ENCODE measurements around the gene OMD. TPM values are rescaled to one million over a fixed set of nuclear protein-coding genes. Genes with fewer than 3 reads are reported as not detected.

OMD gene
- total and polyA plus RNA-seq, 2 donors (not counting 1 experiment from before 2014, with no cell fraction given): not detected

- Histone ChIP-seq H3K4me3 (ENCODE audit: control extremely low read depth in 1 of 5, extremely low read depth in 1 of 5, insufficient read depth in 1 of 5, low read depth in 2 of 5, low read length in 4 of 5) (no peak overlapping the region), H3K27ac (ENCODE audit: low read length in 2 of 2) (no peak overlapping the region), H2AFZ (ENCODE audit: insufficient read depth, low read depth, low read length, poor library complexity, severe bottlenecking) (no peak overlapping the region), H3K27me3 (replicated peaks in 1 of 4; ENCODE audit: control extremely low read depth in 1 of 4, control insufficient read depth in 3 of 4, insufficient read depth in 4 of 4, low read length in 3 of 4) (no peaks in the 10 kb centered on the region), H3K9ac (ENCODE audit: low read length) (no peak overlapping the region), H3K4me1 (ENCODE audit: control insufficient read depth in 2 of 2, insufficient read depth in 2 of 2, low read length in 2 of 2) (no peaks in the 10 kb centered on the region), H3K79me2 (ENCODE audit: control insufficient read depth, insufficient read depth, low read length) (no peaks in the 10 kb centered on the region), H4K20me1 (ENCODE audit: control insufficient read depth, insufficient read depth, low read length, poor library complexity, severe bottlenecking) (no peaks in the 10 kb centered on the region), H3K9me3 (ENCODE audit: control extremely low read depth in 1 of 3, control insufficient read depth in 2 of 3, insufficient read depth in 1 of 3, low read length in 2 of 3) (no peaks in the 10 kb centered on the region), H3K36me3 (replicated peaks in 1 of 2; ENCODE audit: control extremely low read depth in 1 of 2, control insufficient read depth in 1 of 2, extremely low read depth in 1 of 2, insufficient read depth in 2 of 2, low read length in 1 of 2) (no peaks in the 10 kb centered on the region), H3K4me2 (replicated peaks; ENCODE audit: low read depth, low read length, poor library complexity, severe bottlenecking) (no peak overlapping the region)
- ChIA-PET POLR2A (no interaction called here), CTCF (no interaction called here)
- intact Hi-C loops (cut with micrococcal nuclease): no loop called here
- no peaks in the 10 kb centered on the region for H3K4me1 Mint-ChIP-seq
- no peak overlapping the region for H3K27ac Mint-ChIP-seq
- no peaks in the 10 kb centered on the region for H3K27me3 Mint-ChIP-seq
- WGBS (ENCODE audit: insufficient coverage): no CpG with 5 or more reads among the region's 2 CpGs
- H3K9me3 Mint-ChIP-seq (ENCODE audit: insufficient read depth): no peaks in the 10 kb centered on the region
- ATAC-seq (ENCODE audit: low read depth) (no peak), DNase-seq (no peak)
- H3K4me3 Mint-ChIP-seq: no peak overlapping the region
- no peak for TF ChIP-seq CTCF (IDR thresholded peaks at IDR 0.05)
- no peak for TF ChIP-seq EZH2 (IDR thresholded peaks at IDR 0.05; ENCODE audit: borderline replicate concordance, insufficient read depth, low read depth, low read length, poor library complexity, severe bottlenecking)
Measured at GRCh38 chr9:92425474-92425873, 1.2 kb upstream of the OMD start.

GRCh38 chr9:92423612-92424011 is 659 bp downstream of the OMD start:
- Histone ChIP-seq H3K79me2 (ENCODE audit: control insufficient read depth, insufficient read depth, low read length) (no peaks in the 10 kb centered on the region), H3K9me3 (ENCODE audit: control extremely low read depth in 1 of 3, control insufficient read depth in 2 of 3, insufficient read depth in 1 of 3, low read length in 2 of 3) (no peaks in the 10 kb centered on the region), H3K9ac (ENCODE audit: low read length) (no peak overlapping the region), H3K4me2 (replicated peaks; ENCODE audit: low read depth, low read length, poor library complexity, severe bottlenecking) (no peak overlapping the region), H3K4me1 (ENCODE audit: control insufficient read depth in 2 of 2, insufficient read depth in 2 of 2, low read length in 2 of 2) (no peaks in the 10 kb centered on the region), H3K27ac (ENCODE audit: low read length in 2 of 2) (no peak overlapping the region), H4K20me1 (ENCODE audit: control insufficient read depth, insufficient read depth, low read length, poor library complexity, severe bottlenecking) (no peaks in the 10 kb centered on the region), H3K36me3 (replicated peaks in 1 of 2; ENCODE audit: control extremely low read depth in 1 of 2, control insufficient read depth in 1 of 2, extremely low read depth in 1 of 2, insufficient read depth in 2 of 2, low read length in 1 of 2) (no peaks in the 10 kb centered on the region), H3K27me3 (replicated peaks in 1 of 4; ENCODE audit: control extremely low read depth in 1 of 4, control insufficient read depth in 3 of 4, insufficient read depth in 4 of 4, low read length in 3 of 4) (no peaks in the 10 kb centered on the region), H2AFZ (ENCODE audit: insufficient read depth, low read depth, low read length, poor library complexity, severe bottlenecking) (no peak overlapping the region), H3K4me3 (ENCODE audit: control extremely low read depth in 1 of 5, extremely low read depth in 1 of 5, insufficient read depth in 1 of 5, low read depth in 2 of 5, low read length in 4 of 5) (no peak overlapping the region)
- DNase-seq (no peak), ATAC-seq (ENCODE audit: low read depth) (no peak)
- intact Hi-C loops (cut with micrococcal nuclease): no loop called here
- CTCF ChIA-PET: no interaction called here
- H3K4me1 Mint-ChIP-seq: no peaks in the 10 kb centered on the region
- no peaks in the 10 kb centered on the region for H3K9me3 Mint-ChIP-seq (ENCODE audit: insufficient read depth)
- POLR2A ChIA-PET: no interaction called here
- no CpG with 5 or more reads among the region's 2 CpGs for WGBS (ENCODE audit: insufficient coverage)
- H3K27ac Mint-ChIP-seq: no peak overlapping the region
- H3K27me3 Mint-ChIP-seq: no peaks in the 10 kb centered on the region
- H3K4me3 Mint-ChIP-seq: no peak overlapping the region
- no peak for TF ChIP-seq EZH2 (IDR thresholded peaks at IDR 0.05; ENCODE audit: borderline replicate concordance, insufficient read depth, low read depth, low read length, poor library complexity, severe bottlenecking)
- no peak for TF ChIP-seq CTCF (IDR thresholded peaks at IDR 0.05)
